Measurements from ENCODE around the gene ATP8B2. TPM values are rescaled to one million over a fixed set of nuclear protein-coding genes. Genes with fewer than 3 reads are reported as not detected.

ATP8B2 gene
- total and polyA plus RNA-seq, 11 donors = 7.2 to 45.0 (median 15.5) TPM

DNA sequence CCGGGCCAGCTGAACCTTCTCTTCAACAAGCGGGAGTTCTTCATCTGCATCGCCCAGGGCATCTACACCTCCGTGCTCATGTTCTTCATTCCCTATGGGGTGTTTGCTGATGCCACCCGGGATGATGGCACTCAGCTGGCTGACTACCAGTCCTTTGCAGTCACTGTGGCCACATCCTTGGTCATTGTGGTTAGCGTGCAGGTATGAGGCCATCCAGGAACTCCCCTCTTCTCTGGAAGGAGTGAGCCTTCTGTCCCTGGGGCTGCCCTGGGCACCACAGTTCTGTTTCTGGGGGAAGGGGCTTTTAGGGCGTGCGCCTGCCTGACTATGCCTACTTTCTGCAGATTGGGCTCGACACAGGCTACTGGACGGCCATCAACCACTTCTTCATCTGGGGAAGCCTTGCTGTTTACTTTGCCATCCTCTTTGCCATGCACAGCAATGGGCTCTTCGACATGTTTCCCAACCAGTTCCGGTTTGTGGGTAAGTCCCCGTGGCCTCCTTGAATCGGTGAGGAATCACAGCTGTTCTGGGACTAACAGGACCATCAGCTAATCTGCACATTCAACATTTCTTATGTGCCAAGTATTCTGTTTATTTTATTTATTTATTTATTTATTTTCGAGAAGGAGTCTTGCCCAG is 21.1 kb downstream of the ATP8B2 start:
- no peak overlapping the region for H3K27ac ChIP-seq
- peaks cover 0 to 35% (median 0%) of the 10 kb centered on the region in 12 donors for H3K4me1 ChIP-seq
- H3K9me3 ChIP-seq = no peaks in the 10 kb centered on the region
- TF ChIP-seq, protein P1, sequence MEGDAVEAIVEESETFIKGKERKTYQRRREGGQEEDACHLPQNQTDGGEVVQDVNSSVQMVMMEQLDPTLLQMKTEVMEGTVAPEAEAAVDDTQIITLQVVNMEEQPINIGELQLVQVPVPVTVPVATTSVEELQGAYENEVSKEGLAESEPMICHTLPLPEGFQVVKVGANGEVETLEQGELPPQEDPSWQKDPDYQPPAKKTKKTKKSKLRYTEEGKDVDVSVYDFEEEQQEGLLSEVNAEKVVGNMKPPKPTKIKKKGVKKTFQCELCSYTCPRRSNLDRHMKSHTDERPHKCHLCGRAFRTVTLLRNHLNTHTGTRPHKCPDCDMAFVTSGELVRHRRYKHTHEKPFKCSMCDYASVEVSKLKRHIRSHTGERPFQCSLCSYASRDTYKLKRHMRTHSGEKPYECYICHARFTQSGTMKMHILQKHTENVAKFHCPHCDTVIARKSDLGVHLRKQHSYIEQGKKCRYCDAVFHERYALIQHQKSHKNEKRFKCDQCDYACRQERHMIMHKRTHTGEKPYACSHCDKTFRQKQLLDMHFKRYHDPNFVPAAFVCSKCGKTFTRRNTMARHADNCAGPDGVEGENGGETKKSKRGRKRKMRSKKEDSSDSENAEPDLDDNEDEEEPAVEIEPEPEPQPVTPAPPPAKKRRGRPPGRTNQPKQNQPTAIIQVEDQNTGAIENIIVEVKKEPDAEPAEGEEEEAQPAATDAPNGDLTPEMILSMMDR (IDR thresholded peaks at IDR 0.05) = no peak
- no peak for TF ChIP-seq POLR2A (IDR thresholded peaks at IDR 0.05)
- no peak for ATAC-seq
- WGBS, 4 donors = 94 to 96% (median 96%) methylated on average over 11 to 15 of the region's 15 CpGs
- DNase-seq = no peak
- H3K4me3 ChIP-seq = no peak overlapping the region
- no peaks in the 10 kb centered on the region for H3K27me3 ChIP-seq
- intact Hi-C loops (cut with DNase I) = no loop called here
- H3K36me3 ChIP-seq = peaks cover 0 to 86% (median 78%) of the 10 kb centered on the region in 9 donors

DNA sequence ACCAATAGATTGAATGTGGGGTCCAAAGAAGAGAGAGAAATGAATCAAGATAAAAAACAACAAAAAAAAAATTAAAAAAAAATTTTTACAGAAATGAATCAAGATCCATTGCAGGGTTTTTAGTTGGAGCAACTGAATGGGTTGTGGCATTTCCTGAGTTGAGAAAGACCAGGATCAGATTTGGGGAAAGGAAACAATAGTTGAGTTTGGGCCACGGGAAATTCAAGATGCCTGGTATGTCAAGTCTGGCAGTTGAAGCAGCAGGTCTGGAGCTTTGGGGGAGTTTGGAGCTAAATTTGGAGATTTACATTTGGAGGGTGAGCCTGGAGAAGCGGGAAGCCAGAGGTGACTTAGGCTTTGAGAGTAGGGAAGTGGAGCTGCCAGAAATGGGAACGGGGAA is 22.6 kb downstream of the ATP8B2 start:
- H3K4me1 ChIP-seq = peaks cover 0 to 31% (median 8%) of the 10 kb centered on the region in 12 donors
- peaks cover 0 to 70% (median 62%) of the 10 kb centered on the region in 9 donors for H3K36me3 ChIP-seq
- H3K27me3 ChIP-seq = no peaks in the 10 kb centered on the region
- DNase-seq = no peak
- TF ChIP-seq, protein P1 (IDR thresholded peaks at IDR 0.05) = no peak
- no peak for TF ChIP-seq POLR2A (IDR thresholded peaks at IDR 0.05)
- intact Hi-C loops (cut with DNase I) = no loop called here
- WGBS, 4 donors = 81 to 89% (median 85%) methylated on average over 3 of the region's 3 CpGs
- no peaks in the 10 kb centered on the region for H3K9me3 ChIP-seq
- ATAC-seq = no peak
- H3K27ac ChIP-seq = no peak overlapping the region
- H3K4me3 ChIP-seq = no peak overlapping the region

DNA sequence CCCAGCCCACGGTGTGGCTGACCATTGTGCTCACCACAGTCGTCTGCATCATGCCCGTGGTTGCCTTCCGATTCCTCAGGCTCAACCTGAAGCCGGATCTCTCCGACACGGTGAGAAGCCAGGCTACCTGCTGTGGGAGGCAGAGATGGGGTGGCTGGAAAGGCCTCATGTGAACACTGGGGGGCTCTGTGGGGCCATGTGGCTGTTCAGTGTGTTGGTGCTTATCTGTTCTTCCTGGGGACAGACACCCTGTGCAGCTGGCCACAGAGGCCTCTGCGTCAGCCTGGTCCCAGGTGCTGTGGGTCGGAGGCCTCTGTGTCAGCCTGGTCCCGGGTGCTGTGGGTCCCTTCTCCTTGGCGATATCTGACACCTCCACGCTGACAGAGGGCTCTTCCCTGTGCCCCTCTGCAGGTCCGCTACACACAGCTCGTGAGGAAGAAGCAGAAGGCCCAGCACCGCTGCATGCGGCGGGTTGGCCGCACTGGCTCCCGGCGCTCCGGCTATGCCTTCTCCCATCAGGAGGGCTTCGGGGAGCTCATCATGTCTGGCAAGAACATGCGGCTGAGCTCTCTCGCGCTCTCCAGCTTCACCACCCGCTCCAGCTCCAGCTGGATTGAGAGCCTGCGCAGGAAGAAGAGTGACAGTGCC is 23.2 kb downstream of the ATP8B2 start:
- H3K4me1 ChIP-seq = peaks cover 0 to 31% (median 12%) of the 10 kb centered on the region in 12 donors
- WGBS, 4 donors = 79 to 89% (median 88%) methylated on average over 22 to 27 of the region's 27 CpGs
- no peak for TF ChIP-seq POLR2A (IDR thresholded peaks at IDR 0.05)
- TF ChIP-seq, protein P1 (IDR thresholded peaks at IDR 0.05) = peak in 1 of 12 donors; percentile 5
- H3K36me3 ChIP-seq = peaks cover 0 to 64% (median 56%) of the 10 kb centered on the region in 9 donors
- intact Hi-C loops (cut with DNase I) = no loop called here
- peak in 3 of 4 donors; percentile 3 to 6 (median 5) for ATAC-seq
- no peaks in the 10 kb centered on the region for H3K9me3 ChIP-seq
- peak overlapping the region in 2 of 12 donors; percentile 9 to 13 for H3K27ac ChIP-seq
- no peak overlapping the region for H3K4me3 ChIP-seq
- no peaks in the 10 kb centered on the region for H3K27me3 ChIP-seq
- no peak for DNase-seq

DNA sequence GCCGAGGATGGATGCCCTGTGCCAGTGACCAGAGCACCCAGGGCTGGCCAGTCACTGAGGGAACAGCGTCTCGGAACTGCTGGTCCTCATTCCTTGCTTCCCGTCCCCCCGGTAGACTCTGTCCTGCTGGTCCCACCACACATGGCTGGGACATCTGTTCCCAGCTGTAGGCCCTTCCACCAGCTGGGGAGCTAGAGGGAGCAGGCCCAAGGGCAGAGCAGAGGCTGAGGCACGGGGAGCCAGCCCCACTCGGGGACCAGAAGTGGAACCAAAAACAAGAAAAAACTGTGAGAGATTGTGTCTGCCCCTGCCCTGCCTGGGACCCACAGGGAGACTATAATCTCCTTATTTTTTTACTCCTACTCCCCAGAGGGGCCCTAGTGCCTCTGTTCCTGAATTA is 23.8 kb downstream of the ATP8B2 start:
- H3K36me3 ChIP-seq = peaks cover 0 to 59% (median 50%) of the 10 kb centered on the region in 9 donors
- peak overlapping the region in 2 of 12 donors; percentile 9 to 13 for H3K27ac ChIP-seq
- peak in 2 of 4 donors; percentile 6 to 40 for ATAC-seq
- H3K4me3 ChIP-seq = no peak overlapping the region
- 73 to 81% (median 77%) methylated on average over 3 to 7 of the region's 7 CpGs for WGBS, 4 donors
- H3K27me3 ChIP-seq = no peaks in the 10 kb centered on the region
- TF ChIP-seq POLR2A (IDR thresholded peaks at IDR 0.05) = no peak
- TF ChIP-seq, protein P1 (IDR thresholded peaks at IDR 0.05) = no peak
- H3K4me1 ChIP-seq = peaks cover 0 to 34% (median 13%) of the 10 kb centered on the region in 12 donors
- intact Hi-C loops (cut with DNase I) = no loop called here
- peak in 1 of 5 donors; percentile 53 for DNase-seq
- no peaks in the 10 kb centered on the region for H3K9me3 ChIP-seq
